ENCODE results near the gene PNPLA7.

PNPLA7 gene

DNA sequence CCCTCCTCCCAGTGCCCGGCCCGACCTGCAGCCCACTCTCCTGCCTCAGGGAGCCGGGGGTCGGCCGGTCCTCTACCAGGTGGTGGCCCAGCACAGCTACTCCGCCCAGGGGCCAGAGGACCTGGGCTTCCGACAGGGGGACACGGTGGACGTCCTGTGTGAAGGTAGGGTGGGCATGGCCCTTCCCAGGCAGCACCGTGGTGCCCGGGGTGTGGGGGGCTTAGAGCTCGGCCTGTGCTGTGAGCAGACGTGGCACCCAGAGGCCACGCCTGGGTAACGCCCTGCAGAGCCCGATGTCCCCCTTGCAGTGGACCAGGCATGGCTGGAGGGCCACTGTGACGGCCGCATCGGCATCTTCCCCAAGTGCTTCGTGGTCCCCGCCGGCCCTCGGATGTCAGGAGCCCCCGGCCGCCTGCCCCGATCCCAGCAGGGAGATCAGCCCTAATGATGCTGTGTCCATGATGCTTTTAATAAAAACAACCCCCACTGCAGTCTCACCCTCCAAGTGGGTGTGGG, 116.2 kb downstream of the PNPLA7 start:
- DNase-seq (ENCODE audit: low spot score): no peak
- H3K27ac ChIP-seq: peak overlapping the region; percentile 20
- ChIA-PET CTCF (interaction anchor here (0.6 to 1.2 kb wide), 2 partner anchors 157 to 219 kb away, joined by 3 to 4 read pairs; partner anchors contain the start of gene TOR4A), POLR2A (ENCODE audit: low non-redundant PET) (no interaction called here)
- TF ChIP-seq, protein P1, sequence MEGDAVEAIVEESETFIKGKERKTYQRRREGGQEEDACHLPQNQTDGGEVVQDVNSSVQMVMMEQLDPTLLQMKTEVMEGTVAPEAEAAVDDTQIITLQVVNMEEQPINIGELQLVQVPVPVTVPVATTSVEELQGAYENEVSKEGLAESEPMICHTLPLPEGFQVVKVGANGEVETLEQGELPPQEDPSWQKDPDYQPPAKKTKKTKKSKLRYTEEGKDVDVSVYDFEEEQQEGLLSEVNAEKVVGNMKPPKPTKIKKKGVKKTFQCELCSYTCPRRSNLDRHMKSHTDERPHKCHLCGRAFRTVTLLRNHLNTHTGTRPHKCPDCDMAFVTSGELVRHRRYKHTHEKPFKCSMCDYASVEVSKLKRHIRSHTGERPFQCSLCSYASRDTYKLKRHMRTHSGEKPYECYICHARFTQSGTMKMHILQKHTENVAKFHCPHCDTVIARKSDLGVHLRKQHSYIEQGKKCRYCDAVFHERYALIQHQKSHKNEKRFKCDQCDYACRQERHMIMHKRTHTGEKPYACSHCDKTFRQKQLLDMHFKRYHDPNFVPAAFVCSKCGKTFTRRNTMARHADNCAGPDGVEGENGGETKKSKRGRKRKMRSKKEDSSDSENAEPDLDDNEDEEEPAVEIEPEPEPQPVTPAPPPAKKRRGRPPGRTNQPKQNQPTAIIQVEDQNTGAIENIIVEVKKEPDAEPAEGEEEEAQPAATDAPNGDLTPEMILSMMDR (conservative IDR thresholded peaks at IDR 0.05; ENCODE audit: low read depth): no peak

DNA sequence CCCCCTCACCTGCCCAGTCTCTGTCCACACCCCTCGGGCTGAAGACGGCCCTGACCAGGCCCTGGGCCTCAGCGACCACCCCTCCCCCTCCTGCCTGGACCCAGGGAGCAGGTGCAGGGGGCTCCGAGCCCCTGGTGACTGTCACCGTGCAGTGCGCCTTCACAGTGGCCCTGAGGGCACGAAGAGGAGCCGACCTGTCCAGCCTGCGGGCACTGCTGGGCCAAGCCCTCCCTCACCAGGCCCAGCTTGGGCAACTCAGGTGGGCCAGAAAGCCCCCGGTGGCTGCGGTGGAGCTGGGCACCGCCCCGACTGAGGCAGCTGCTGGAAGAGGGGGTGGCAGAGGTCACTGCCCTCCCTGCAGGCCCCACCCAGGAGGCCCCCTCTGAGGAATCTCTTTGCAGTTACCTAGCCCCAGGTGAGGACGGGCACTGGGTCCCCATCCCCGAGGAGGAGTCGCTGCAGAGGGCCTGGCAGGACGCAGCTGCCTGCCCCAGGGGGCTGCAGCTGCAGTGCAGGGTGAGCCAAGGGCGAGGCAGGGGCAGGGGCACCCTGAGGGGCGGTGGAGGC, 116.8 kb downstream of the PNPLA7 start:
- no peak for DNase-seq (ENCODE audit: low spot score)
- ChIA-PET CTCF (interaction anchor here (1.2 kb wide), 1 partner anchor 156 kb away, joined by 4 read pairs; the partner anchor contains the start of gene TOR4A), POLR2A (ENCODE audit: low non-redundant PET) (no interaction called here)
- TF ChIP-seq, protein P1 (conservative IDR thresholded peaks at IDR 0.05; ENCODE audit: low read depth): no peak
- no peak overlapping the region for H3K27ac ChIP-seq

DNA sequence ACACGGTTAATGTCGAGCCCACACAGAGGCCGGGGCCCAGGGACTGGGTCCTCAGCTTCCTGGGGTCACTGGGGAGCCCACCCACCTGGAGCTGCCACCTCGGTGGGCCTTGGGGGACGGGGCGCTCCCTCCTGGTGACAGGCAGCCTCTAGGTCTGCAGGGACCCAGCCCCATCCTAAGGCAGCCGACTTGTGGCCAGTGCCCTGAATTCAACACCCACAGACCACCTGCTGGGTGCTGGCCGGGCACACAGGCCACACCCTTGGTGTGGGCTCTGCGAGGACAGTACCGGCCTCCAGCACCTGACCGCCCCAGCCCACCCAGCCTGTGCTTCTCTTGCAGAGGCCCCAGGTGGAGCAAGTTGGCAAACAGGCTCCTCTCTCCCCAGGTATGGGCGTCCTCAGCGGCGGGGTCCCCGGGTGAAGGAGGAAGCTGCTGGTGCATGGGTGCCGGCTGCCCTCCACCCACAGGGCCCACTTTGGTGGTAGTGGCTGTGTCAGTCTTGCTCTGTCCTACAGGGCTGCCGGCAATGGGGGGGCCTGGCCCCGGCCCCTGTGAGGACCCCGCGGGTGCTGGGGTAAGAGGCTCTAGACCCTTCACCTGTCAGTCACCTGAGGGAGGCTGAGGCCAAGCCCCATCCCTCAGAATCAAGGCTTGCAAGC, 117.4 kb downstream of the PNPLA7 start:
- ChIA-PET POLR2A (ENCODE audit: low non-redundant PET) (no interaction called here), CTCF (interaction anchor here (1.0 to 1.2 kb wide), 3 partner anchors 9 to 155 kb away, joined by 3 to 7 read pairs (median 4); partner anchors contain the start of genes EXD3, NOXA1 and TOR4A)
- no peak for DNase-seq (ENCODE audit: low spot score)
- H3K27ac ChIP-seq: no peak overlapping the region
- TF ChIP-seq, protein P1 (conservative IDR thresholded peaks at IDR 0.05; ENCODE audit: low read depth): no peak

GRCh38 chr9:137431416-137431931, 118.7 kb downstream of the PNPLA7 start:
- POLR2A ChIA-PET (ENCODE audit: low non-redundant PET): no interaction called here
- TF ChIP-seq, protein P1 (conservative IDR thresholded peaks at IDR 0.05; ENCODE audit: low read depth): no peak
- 0 out of 2 replicates have a peak overlapping the region, but pooled peaks have one; percentile 0 for H3K27ac ChIP-seq
- CTCF ChIA-PET: interaction anchor here (0.6 to 1.2 kb wide), 4 partner anchors 8 to 137 kb away, joined by 3 to 7 read pairs (median 3); partner anchors contain the start of genes EXD3 and NOXA1
- no peak for DNase-seq (ENCODE audit: low spot score)

DNA sequence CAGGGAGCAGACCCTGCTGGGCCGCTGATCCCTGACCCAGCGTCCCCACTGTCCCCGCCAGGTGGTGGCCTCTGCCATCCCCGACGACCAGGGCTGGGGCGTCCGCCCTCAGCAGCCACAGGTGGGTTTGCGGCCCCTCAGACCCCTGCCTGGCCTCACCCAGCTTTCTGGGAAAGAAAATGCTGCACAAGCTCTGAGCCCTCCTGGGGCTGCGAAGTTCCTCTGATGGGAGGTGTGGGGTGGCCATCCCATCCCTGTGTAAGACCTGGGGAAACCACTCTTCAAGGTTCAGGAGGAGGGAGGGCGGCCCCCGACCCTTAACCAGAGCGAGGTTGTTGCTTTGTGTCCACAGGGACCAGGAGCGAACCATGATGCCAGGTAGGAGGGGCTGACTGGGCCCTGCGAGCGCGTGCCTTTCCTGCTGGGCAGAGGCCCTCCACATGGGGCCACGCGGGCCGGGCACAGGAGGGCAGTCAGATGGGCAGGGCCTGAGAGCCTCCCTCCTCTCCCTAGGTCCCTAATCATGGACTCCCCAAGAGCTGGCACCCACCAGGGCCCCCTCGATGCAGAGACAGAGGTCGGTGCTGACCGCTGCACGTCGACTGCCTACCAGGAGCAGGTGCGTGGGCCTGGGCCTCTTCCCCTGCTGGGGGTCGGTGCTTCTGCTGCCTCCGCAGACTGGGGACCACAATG, 119.3 kb downstream of the PNPLA7 start:
- ChIA-PET CTCF (interaction anchor here (1.2 to 1.4 kb wide), 2 partner anchors 14 to 26 kb away, joined by 3 to 9 read pairs; no protein-coding TSS in a partner anchor), POLR2A (ENCODE audit: low non-redundant PET) (no interaction called here)
- TF ChIP-seq, protein P1 (conservative IDR thresholded peaks at IDR 0.05; ENCODE audit: low read depth): no peak
- H3K27ac ChIP-seq: 0 out of 2 replicates have a peak overlapping the region, but pooled peaks have one; percentile 4
- DNase-seq (ENCODE audit: low spot score): no peak

Measured in RWPE1 (cell line).